Liver (tissue), 9 donors: ENCODE data around the gene PARD3. TPM values are rescaled to one million over a fixed set of nuclear protein-coding genes. Genes with fewer than 3 reads are reported as not detected.
"Not testable (repeated sequence)": the region's sequence is repeated elsewhere in the genome, so short reads cannot be mapped to it uniquely, and the experiment has no call there.

Source experiments
- DNase-seq: peaks from one replicate; pipeline ENCODE4 v3.0.0-alpha.2; 2017; ENCODE audit warnings: low spot score
- H3K27ac ChIP-seq, 2 donors: one replicate each; pipeline ENCODE4 v1.7.0; 2013; ENCODE audit warnings: inconsistent platforms in 2 of 2, low read length in 2 of 2, control low read depth in 1 of 2, low read depth in 1 of 2, mild to moderate bottlenecking in 1 of 2
- H3K27me3 ChIP-seq, 4 donors: one replicate each; pipeline versions ENCODE4 v1.6.1 to v1.7.0; 2013; ENCODE audit warnings: low read length in 3 of 4, inconsistent platforms in 1 of 4, mild to moderate bottlenecking in 1 of 4, moderate library complexity in 1 of 4; ENCODE audit not compliant: control insufficient read depth in 4 of 4, insufficient read depth in 4 of 4
- H3K36me3 ChIP-seq, 4 donors: one replicate each; pipeline versions ENCODE4 v1.6.1 to v1.7.0; 2013; ENCODE audit warnings: low read length in 3 of 4, mild to moderate bottlenecking in 3 of 4, low read depth in 1 of 4, moderate library complexity in 1 of 4; ENCODE audit not compliant: control insufficient read depth in 4 of 4, insufficient read depth in 3 of 4
- H3K4me1 ChIP-seq, 4 donors: one replicate each; pipeline versions ENCODE4 v1.6.1 to v1.7.0; 2013; ENCODE audit warnings: low read length in 3 of 4, mild to moderate bottlenecking in 3 of 4, moderate library complexity in 1 of 4; ENCODE audit not compliant: control insufficient read depth in 4 of 4, insufficient read depth in 4 of 4
- H3K4me3 ChIP-seq, 3 donors: one replicate each; pipeline versions ENCODE4 v1.6.1 to v1.7.0; 2013; ENCODE audit warnings: low read length in 3 of 3, control low read depth in 1 of 3, low read depth in 1 of 3, mild to moderate bottlenecking in 1 of 3
- H3K9ac ChIP-seq, 2 donors: one replicate each; pipeline ENCODE4 v1.7.0; 2013; ENCODE audit warnings: low read length in 2 of 2, mild to moderate bottlenecking in 2 of 2, moderate library complexity in 2 of 2, control low read depth in 1 of 2, low read depth in 1 of 2
- H3K9me3 ChIP-seq, 4 donors: one replicate each; pipeline versions ENCODE4 v1.6.1 to v1.7.0; 2013; ENCODE audit warnings: low read length in 3 of 4; ENCODE audit not compliant: control insufficient read depth in 4 of 4
- ATF3 ChIP-seq: IDR thresholded peaks from 2 replicates; pipeline ENCODE4 v1.6.1; 2016; ENCODE audit warnings: antibody characterized with exemption
- EGR1 ChIP-seq, 2 donors: IDR thresholded peaks; 2 replicates each; pipeline ENCODE4 v1.6.1; 2016 to 2018; ENCODE audit warnings: antibody characterized with exemption in 2 of 2, low read depth in 2 of 2
- FOXA2 ChIP-seq: IDR thresholded peaks from 2 replicates; pipeline ENCODE4 v1.6.1; 2016; ENCODE audit warnings: antibody characterized with exemption
- GABPA ChIP-seq, 2 donors: IDR thresholded peaks in 1 of 2; conservative IDR thresholded peaks in 1 of 2; 2 replicates each; pipeline ENCODE4 v1.6.1; 2016; ENCODE audit warnings: antibody characterized with exemption in 2 of 2, mild to moderate bottlenecking in 1 of 2, moderate library complexity in 1 of 2
- MAX ChIP-seq: IDR thresholded peaks from 2 replicates; pipeline ENCODE4 v1.6.1; 2016; ENCODE audit warnings: antibody characterized with exemption
- NR2F2 ChIP-seq: IDR thresholded peaks from 2 replicates; pipeline ENCODE4 v1.6.1; 2016; ENCODE audit warnings: antibody characterized with exemption
- RAD21 ChIP-seq, 2 donors: IDR thresholded peaks; 2 replicates each; pipeline ENCODE4 v1.6.1; 2016; ENCODE audit warnings: antibody characterized with exemption in 2 of 2, mild to moderate bottlenecking in 2 of 2
- RXRA ChIP-seq, 2 donors: IDR thresholded peaks; 2 replicates each; pipeline ENCODE4 v1.6.1; 2017 to 2018; ENCODE audit warnings: antibody characterized with exemption in 2 of 2, mild to moderate bottlenecking in 1 of 2
- SP1 ChIP-seq: IDR thresholded peaks from 2 replicates; pipeline ENCODE4 v1.6.1; 2018; ENCODE audit warnings: antibody characterized with exemption, mild to moderate bottlenecking
- TAF1 ChIP-seq: conservative IDR thresholded peaks from 2 replicates; pipeline ENCODE4 v1.6.1; 2016; ENCODE audit warnings: antibody characterized with exemption, mild to moderate bottlenecking
- YY1 ChIP-seq: IDR thresholded peaks from 2 replicates; pipeline ENCODE4 v1.6.1; 2016; ENCODE audit warnings: antibody characterized with exemption, mild to moderate bottlenecking
- ZBTB33 ChIP-seq: IDR thresholded peaks from 2 replicates; pipeline ENCODE4 v1.6.1; 2016; ENCODE audit warnings: antibody characterized with exemption
- WGBS: extraction: QIAGEN DNeasy Blood & Tissue Kit; methylation state at CpG from one replicate; pipeline ENCODE4 v1.1.7; 2013; 5-methylcytosine and 5-hydroxymethylcytosine counted together
- polyA plus RNA-seq, 2 donors: library from polyadenylated mRNA; stranded (reverse) in 1 of 2; unstranded in 1 of 2; fragments of 200-250 nt in 1 of 2; fragments of >200 nt in 1 of 2; fragmentation: Nextera tagmentation in 1 of 2; extraction: Ambion mirVana in 1 of 2; gene quantifications; one replicate each; pipeline versions ENCODE4 v1.2.1 to v1.2.3, GENCODE V29; 2013 to 2015
- total RNA-seq, 2 donors: library from RNA; depleted of rRNA; stranded (reverse); fragments of >200 nt; gene quantifications; one replicate each; pipeline ENCODE4 v1.2.3, GENCODE V29; 2014
- TF ChIP-seq, protein P1 (sequence below): fragments of 150-350 bp; IDR thresholded peaks from 2 replicates; pipeline ENCODE4 v1.5.1; 2017; ENCODE audit warnings: improper control_type of control experiment, low read depth, low read length; ENCODE audit not compliant: missing input control
- TF ChIP-seq, protein P2 (sequence below): IDR thresholded peaks from 2 replicates; pipeline ENCODE4 v1.6.1; 2016; ENCODE audit warnings: antibody characterized with exemption, mild to moderate bottlenecking
- donor health status: healthy.
- donor health status: healthy.
- donor health status: healthy.
- donor health status: healthy.
- donor health status: healthy.

The PARD3 gene
- total and polyA plus RNA-seq, 4 donors = 12.3 to 43.8 (median 13.5) TPM

- TF ChIP-seq, protein P1, sequence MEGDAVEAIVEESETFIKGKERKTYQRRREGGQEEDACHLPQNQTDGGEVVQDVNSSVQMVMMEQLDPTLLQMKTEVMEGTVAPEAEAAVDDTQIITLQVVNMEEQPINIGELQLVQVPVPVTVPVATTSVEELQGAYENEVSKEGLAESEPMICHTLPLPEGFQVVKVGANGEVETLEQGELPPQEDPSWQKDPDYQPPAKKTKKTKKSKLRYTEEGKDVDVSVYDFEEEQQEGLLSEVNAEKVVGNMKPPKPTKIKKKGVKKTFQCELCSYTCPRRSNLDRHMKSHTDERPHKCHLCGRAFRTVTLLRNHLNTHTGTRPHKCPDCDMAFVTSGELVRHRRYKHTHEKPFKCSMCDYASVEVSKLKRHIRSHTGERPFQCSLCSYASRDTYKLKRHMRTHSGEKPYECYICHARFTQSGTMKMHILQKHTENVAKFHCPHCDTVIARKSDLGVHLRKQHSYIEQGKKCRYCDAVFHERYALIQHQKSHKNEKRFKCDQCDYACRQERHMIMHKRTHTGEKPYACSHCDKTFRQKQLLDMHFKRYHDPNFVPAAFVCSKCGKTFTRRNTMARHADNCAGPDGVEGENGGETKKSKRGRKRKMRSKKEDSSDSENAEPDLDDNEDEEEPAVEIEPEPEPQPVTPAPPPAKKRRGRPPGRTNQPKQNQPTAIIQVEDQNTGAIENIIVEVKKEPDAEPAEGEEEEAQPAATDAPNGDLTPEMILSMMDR = no peak
- TF ChIP-seq EGR1 (IDR thresholded peaks at IDR 0.05; ENCODE audit: low read depth in 2 of 2) = no peak
Observed at GRCh38 chr10:34446049-34446448, 369.0 kb downstream of the PARD3 start (continued).

DNA sequence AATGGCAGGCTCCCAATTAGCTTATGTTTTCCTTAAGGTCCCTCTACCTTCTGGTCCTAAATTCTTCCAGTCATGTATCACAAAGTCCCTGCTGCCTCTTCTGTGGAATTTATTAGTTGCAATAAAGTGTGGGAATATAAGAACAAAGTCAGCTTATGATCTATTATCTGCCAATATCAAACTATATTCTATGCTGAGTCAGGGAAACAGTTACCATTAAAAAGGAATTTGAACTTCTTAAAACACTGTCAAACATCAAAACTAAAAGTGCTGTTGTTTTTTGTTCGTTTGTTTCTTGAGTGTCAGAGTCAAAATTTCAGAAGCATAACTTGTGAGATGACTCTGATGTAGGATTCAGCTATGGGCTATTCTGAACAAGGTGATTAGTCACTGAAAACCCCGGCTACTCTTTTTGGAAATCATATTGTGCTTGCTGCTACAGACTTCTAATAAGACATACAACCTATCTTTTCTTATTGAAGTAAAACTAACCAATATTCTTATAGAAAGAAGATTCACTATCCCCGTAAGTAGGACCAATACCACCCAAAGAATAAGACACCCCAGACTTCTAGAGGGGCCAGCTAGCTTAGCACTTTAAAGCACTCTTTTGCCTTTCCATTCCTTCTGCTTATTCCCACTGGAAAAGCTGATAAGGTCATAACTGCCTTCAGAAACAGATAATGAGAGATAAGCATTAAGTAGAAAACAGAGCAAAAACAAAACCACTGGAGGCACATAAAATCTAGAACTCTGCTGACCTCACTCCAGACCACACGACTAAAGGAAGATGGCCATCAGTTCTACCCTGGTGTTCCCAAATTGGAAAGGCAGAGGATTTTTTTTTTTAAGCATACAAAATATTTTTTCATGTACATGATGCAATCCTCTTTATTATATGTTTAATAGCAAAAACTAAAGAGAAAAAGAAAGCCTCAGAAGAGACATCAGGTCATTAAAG, 370.6 kb downstream of the PARD3 start:
- 87% methylated on average over 4 of the region's 4 CpGs for WGBS
- peaks cover 0 to 2% (median 0%) of the 10 kb centered on the region in 4 donors for H3K4me1 ChIP-seq
- H3K27ac ChIP-seq = no peak overlapping the region
- no peaks in the 10 kb centered on the region for H3K9me3 ChIP-seq
- no peaks in the 10 kb centered on the region for H3K36me3 ChIP-seq
- no peaks in the 10 kb centered on the region for H3K27me3 ChIP-seq
- DNase-seq = no peak
- TF ChIP-seq, protein P1 = no peak
- TF ChIP-seq RXRA (IDR thresholded peaks at IDR 0.05) (no peak), TAF1 (no peak), NR2F2 (no peak), YY1 (no peak), FOXA2 (no peak), GABPA (IDR thresholded peaks at IDR 0.05 in 1 of 2, conservative IDR thresholded peaks at IDR 0.05 in 1 of 2) (no peak), RAD21 (IDR thresholded peaks at IDR 0.05) (no peak), EGR1 (IDR thresholded peaks at IDR 0.05; ENCODE audit: low read depth in 2 of 2) (no peak), ZBTB33 (no peak), ATF3 (no peak), MAX (no peak), SP1 (no peak)
- TF ChIP-seq, protein P2, sequence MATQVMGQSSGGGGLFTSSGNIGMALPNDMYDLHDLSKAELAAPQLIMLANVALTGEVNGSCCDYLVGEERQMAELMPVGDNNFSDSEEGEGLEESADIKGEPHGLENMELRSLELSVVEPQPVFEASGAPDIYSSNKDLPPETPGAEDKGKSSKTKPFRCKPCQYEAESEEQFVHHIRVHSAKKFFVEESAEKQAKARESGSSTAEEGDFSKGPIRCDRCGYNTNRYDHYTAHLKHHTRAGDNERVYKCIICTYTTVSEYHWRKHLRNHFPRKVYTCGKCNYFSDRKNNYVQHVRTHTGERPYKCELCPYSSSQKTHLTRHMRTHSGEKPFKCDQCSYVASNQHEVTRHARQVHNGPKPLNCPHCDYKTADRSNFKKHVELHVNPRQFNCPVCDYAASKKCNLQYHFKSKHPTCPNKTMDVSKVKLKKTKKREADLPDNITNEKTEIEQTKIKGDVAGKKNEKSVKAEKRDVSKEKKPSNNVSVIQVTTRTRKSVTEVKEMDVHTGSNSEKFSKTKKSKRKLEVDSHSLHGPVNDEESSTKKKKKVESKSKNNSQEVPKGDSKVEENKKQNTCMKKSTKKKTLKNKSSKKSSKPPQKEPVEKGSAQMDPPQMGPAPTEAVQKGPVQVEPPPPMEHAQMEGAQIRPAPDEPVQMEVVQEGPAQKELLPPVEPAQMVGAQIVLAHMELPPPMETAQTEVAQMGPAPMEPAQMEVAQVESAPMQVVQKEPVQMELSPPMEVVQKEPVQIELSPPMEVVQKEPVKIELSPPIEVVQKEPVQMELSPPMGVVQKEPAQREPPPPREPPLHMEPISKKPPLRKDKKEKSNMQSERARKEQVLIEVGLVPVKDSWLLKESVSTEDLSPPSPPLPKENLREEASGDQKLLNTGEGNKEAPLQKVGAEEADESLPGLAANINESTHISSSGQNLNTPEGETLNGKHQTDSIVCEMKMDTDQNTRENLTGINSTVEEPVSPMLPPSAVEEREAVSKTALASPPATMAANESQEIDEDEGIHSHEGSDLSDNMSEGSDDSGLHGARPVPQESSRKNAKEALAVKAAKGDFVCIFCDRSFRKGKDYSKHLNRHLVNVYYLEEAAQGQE = no peak
- no peak overlapping the region for H3K9ac ChIP-seq
- no peak overlapping the region for H3K4me3 ChIP-seq

- not testable (repeated sequence) for H3K4me1 ChIP-seq, H3K36me3 ChIP-seq, H3K27me3 ChIP-seq, H3K4me3 ChIP-seq, H3K9me3 ChIP-seq, DNase-seq, H3K27ac ChIP-seq, H3K9ac ChIP-seq
- WGBS = 74% methylated on average over 4 of the region's 4 CpGs
Observed at GRCh38 chr10:34439386-34439785, 375.7 kb downstream of the PARD3 start.
